ENCODE results near the gene SPG21. TPM values are rescaled to one million over a fixed set of nuclear protein-coding genes. Genes with fewer than 3 reads are reported as not detected.
"Not testable (repeated sequence)": the region's sequence is repeated elsewhere in the genome, so short reads cannot be mapped to it uniquely, and the experiment has no call there.

Gene SPG21
- total and polyA plus RNA-seq, 2 of the 4 experiments (the other 2 are of a cell fraction), result 59.9 to 60.8 TPM

DNA sequence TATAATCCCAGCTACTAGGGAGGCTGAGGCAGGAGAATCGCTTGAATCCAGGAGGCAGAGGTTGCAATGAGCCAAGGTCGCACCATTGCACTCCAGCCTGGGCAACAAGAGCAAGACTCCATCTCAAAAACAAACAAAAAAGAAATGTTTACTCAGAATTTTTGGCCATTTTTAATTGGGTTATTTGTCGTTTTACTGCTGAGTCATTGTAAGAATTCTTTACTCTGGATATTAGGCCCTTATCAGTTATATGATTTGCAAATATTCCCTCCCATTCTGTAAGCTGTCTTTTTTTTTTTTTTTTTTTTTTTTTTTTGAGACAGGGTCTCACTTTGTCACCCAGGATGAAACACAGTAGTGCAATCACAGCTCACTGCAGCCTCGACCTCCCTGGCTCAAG is 21.5 kb upstream of the SPG21 start:
- H3K9me3 ChIP-seq (ENCODE audit: control insufficient read depth, insufficient read depth, low read length); CTCF ChIA-PET; H4K20me1 ChIP-seq (ENCODE audit: insufficient read depth, low read length); in situ Hi-C loops (cut with MboI; ENCODE audit: low sequenced_read_pairs); H3K9ac ChIP-seq (ENCODE audit: low read depth, low read length); ATAC-seq (ENCODE audit: low read depth); H3K14ac ChIP-seq (replicated peaks; ENCODE audit: low read depth, low read length); H3K79me1 ChIP-seq (ENCODE audit: low read depth in 1 of 2, low read length in 2 of 2); H3K4ac ChIP-seq (ENCODE audit: low read depth, low read length); H3K27me3 ChIP-seq (ENCODE audit: control insufficient read depth, insufficient read depth, low read length); POLR2A ChIA-PET (ENCODE audit: unreplicated experiment); H4K5ac ChIP-seq (ENCODE audit: low read depth, low read length); H3K27ac ChIP-seq (ENCODE audit: insufficient read depth, low read length); H3K56ac ChIP-seq (ENCODE audit: extremely low read depth, insufficient read depth, low read length); H2BK120ac ChIP-seq (ENCODE audit: low read depth, low read length); H4K91ac ChIP-seq (ENCODE audit: insufficient read depth, low read depth, low read length); H4K8ac ChIP-seq (ENCODE audit: low read depth in 2 of 2, low read length in 2 of 2); H2AK5ac ChIP-seq (ENCODE audit: low read depth, low read length); BruUV-seq (replicated peaks); H2AK9ac ChIP-seq (replicated peaks; ENCODE audit: low read depth, low read length, poor library complexity); H3K4me3 ChIP-seq (ENCODE audit: insufficient read depth, low read depth, low read length); H3K23ac ChIP-seq (ENCODE audit: low read depth, low read length); H2BK20ac ChIP-seq (ENCODE audit: low read depth, low read length); dilution Hi-C loops (cut with HindIII; ENCODE audit: low sequenced_read_pairs, unreplicated experiment); H3K9me1 ChIP-seq (ENCODE audit: insufficient read depth, low read length); DNase-seq; intact Hi-C loops (cut with micrococcal nuclease); H3K4me1 ChIP-seq (ENCODE audit: control insufficient read depth, insufficient read depth, low read length); H2BK15ac ChIP-seq (ENCODE audit: low read depth, low read length); H3K4me2 ChIP-seq (ENCODE audit: low read depth, low read length); H2BK5ac ChIP-seq (ENCODE audit: low read depth, low read length, poor library complexity, severe bottlenecking); H3K18ac ChIP-seq (ENCODE audit: low read depth, low read length); H2AFZ ChIP-seq (replicated peaks; ENCODE audit: low read length, poor library complexity): not testable (repeated sequence)
- H3K36me3 ChIP-seq (ENCODE audit: control insufficient read depth, insufficient read depth, low read length), result peaks cover 15% of the 10 kb centered on the region
- peak; percentile 90 for TF ChIP-seq NFE2L2 (IDR thresholded peaks at IDR 0.05; ENCODE audit: low read depth, low read length)
- no CpG with 5 or more reads among the region's 4 CpGs for WGBS, 2 experiments (ENCODE audit: extremely low coverage in 2 of 2, insufficient read length in 1 of 2)
